MCF 10A (cell line): Measurements from ENCODE around the gene FRMD6. TPM values are rescaled to one million over a fixed set of nuclear protein-coding genes. Genes with fewer than 3 reads are reported as not detected.

Experiments
- BruUV-seq: library from RNA; stranded (reverse); fragments of 400-500 nt; replicated peaks from 2 replicates; lab custom pipeline; 2021; lab: Mats Ljungman, UMichigan
- CTCF ChIA-PET: fragments of 300-600 bp; sonication (Branson Sonifier 250); formaldehyde crosslinking; extraction: SDS; loops from one replicate; lab custom pipeline; 2021; ENCODE audit warnings: antibody characterized with exemption, inconsistent platforms; lab: Yijun Ruan, JAX
- POLR2A ChIA-PET: fragments of 300-600, 350-650 bp; sonication (Branson Sonifier 250); formaldehyde crosslinking; extraction: SDS; loops from one replicate; lab custom pipeline; 2020; ENCODE audit warnings: antibody characterized with exemption, inconsistent platforms; lab: Yijun Ruan, JAX
- DNase-seq: peaks from one replicate; pipeline ENCODE4 v3.0.0-alpha.2; 2018; ENCODE audit not compliant: unreplicated experiment
- H3K27ac Mint-ChIP-seq: one replicate; pipeline ENCODE4 v1.8.0; 2022; ENCODE audit warnings: mild to moderate bottlenecking, low read depth, mixed read lengths; ENCODE audit not compliant: unreplicated experiment
- H3K27me3 Mint-ChIP-seq: one replicate; pipeline ENCODE4 v1.8.0; 2022; ENCODE audit warnings: mixed read lengths; ENCODE audit not compliant: insufficient read depth, unreplicated experiment
- H3K36me3 Mint-ChIP-seq: one replicate; pipeline ENCODE4 v1.8.0; 2022; ENCODE audit warnings: mild to moderate bottlenecking, moderate library complexity, mixed read lengths; ENCODE audit not compliant: insufficient read depth, unreplicated experiment
- H3K4me1 Mint-ChIP-seq: one replicate; pipeline ENCODE4 v1.8.0; 2022; ENCODE audit warnings: mixed read lengths; ENCODE audit not compliant: insufficient read depth, unreplicated experiment
- H3K4me3 Mint-ChIP-seq: one replicate; pipeline ENCODE4 v1.8.0; 2022; ENCODE audit warnings: mild to moderate bottlenecking, moderate library complexity, mixed read lengths; ENCODE audit not compliant: unreplicated experiment
- H3K9me3 Mint-ChIP-seq: one replicate; pipeline ENCODE4 v1.8.0; 2022; ENCODE audit warnings: mixed read lengths; ENCODE audit not compliant: unreplicated experiment
- intact Hi-C: fragments of 100-400 bp; cut with micrococcal nuclease; formaldehyde crosslinking; loops from 2 replicates; pipeline ENCODE4 v1.14.1; 2022
- total RNA-seq: library from RNA; stranded (reverse); gene quantifications from 2 replicates; pipeline ENCODE4 v1.2.3, GENCODE V29; 2022
- TF ChIP-seq, protein P1 (sequence below): fragments of 200-600 bp; IDR thresholded peaks from one replicate; pipeline ENCODE4 v1.8.0; 2022; ENCODE audit warnings: antibody characterized with exemption, mild to moderate bottlenecking; ENCODE audit not compliant: unreplicated experiment

The FRMD6 gene
- total RNA-seq, 1 experiment from 2014 or later, result 135 TPM

DNA sequence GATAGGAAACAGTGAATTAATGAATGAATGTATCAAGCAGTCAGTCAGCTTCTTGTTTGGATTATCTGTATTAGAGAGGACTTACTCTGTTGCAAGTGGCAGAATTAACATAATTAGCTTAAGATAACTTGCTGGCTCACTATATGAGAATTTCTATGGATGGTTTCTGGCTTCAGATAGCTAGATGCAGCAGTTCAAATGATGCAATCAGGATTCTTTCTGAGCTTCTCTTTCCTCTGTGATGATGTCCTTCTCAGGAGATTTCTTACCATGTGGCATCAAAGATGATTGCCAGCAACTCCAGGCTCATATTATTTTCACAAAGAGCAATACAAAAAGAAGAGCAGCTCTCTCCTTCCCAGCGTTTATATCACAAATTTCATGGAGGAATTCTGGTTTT is 30.7 kb downstream of the FRMD6 start:
- Mint-ChIP-seq H3K27me3 (no peaks in the 10 kb centered on the region), H3K36me3 (peaks cover 19% of the 10 kb centered on the region), H3K4me1 (peaks cover 34% of the 10 kb centered on the region), H3K4me3 (no peak overlapping the region), H3K27ac (peak overlapping the region; percentile 70), H3K9me3 (no peaks in the 10 kb centered on the region)
- no TSS peak for BruUV-seq
- CTCF ChIA-PET, result interaction anchor here (0.8 to 1.0 kb wide), 2 partner anchors 10 to 399 kb away, joined by 3 to 4 read pairs; no protein-coding TSS in a partner anchor
- POLR2A ChIA-PET, result interaction anchor here (1.1 to 1.3 kb wide), 3 partner anchors 10 to 286 kb away, joined by 3 to 6 read pairs (median 5); partner anchors contain the start of gene FRMD6
- TF ChIP-seq, protein P1, sequence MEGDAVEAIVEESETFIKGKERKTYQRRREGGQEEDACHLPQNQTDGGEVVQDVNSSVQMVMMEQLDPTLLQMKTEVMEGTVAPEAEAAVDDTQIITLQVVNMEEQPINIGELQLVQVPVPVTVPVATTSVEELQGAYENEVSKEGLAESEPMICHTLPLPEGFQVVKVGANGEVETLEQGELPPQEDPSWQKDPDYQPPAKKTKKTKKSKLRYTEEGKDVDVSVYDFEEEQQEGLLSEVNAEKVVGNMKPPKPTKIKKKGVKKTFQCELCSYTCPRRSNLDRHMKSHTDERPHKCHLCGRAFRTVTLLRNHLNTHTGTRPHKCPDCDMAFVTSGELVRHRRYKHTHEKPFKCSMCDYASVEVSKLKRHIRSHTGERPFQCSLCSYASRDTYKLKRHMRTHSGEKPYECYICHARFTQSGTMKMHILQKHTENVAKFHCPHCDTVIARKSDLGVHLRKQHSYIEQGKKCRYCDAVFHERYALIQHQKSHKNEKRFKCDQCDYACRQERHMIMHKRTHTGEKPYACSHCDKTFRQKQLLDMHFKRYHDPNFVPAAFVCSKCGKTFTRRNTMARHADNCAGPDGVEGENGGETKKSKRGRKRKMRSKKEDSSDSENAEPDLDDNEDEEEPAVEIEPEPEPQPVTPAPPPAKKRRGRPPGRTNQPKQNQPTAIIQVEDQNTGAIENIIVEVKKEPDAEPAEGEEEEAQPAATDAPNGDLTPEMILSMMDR, result no peak
- DNase-seq, result no peak
- intact Hi-C loops, result no loop called here

DNA sequence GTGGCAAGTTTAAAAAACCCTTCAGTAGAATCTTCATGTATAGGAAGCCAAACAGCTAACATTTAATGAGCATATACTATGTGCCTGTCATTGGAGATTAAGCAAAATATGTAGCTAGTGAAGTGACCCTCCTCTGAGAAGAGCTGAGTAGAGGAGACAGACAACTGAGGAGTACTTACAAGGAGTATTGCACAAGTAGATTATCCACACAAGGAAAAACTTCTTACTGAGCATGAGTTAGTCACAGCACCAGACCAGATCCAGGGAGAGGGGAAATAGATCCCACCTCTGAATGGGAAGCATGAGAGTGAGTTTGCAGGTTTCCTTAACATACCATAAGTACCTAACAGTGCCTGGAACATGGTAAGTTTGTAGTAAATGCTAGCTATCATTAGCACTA is 33.0 kb downstream of the FRMD6 start:
- Mint-ChIP-seq H3K4me1 (peaks cover 29% of the 10 kb centered on the region), H3K27me3 (no peaks in the 10 kb centered on the region), H3K36me3 (peaks cover 17% of the 10 kb centered on the region), H3K27ac (peak overlapping the region; percentile 64), H3K9me3 (no peaks in the 10 kb centered on the region), H3K4me3 (no peak overlapping the region)
- TF ChIP-seq, protein P1, result no peak
- no peak for DNase-seq
- ChIA-PET CTCF (interaction anchor here (0.5 kb wide), 1 partner anchor 30 kb away, joined by 3 read pairs; no protein-coding TSS in a partner anchor), POLR2A (interaction anchor here (0.6 to 2.3 kb wide), 5 partner anchors 9 to 189 kb away, joined by 3 to 6 read pairs (median 3); no protein-coding TSS in a partner anchor)
- intact Hi-C loops, result no loop called here
- no TSS peak for BruUV-seq

DNA sequence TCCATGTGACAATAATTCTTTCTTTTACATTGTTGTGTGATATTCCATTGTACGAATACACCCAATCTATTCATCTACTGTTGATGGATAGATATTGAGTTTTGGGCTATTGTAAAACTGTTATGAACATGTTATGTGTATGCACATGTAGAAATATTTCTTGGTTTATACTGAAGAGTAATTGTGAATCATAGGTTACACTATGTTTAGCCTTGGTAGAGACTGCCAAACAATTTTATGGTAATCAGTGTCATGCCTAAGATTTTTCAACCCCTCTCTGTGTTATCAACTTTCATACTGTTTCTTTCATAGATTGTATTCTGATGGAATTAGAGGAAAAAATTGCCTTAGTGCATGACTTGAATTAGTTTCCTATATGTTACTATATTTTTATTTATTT is 39.5 kb downstream of the FRMD6 start:
- no peaks in the 10 kb centered on the region for H3K27me3 Mint-ChIP-seq
- no peak for DNase-seq
- H3K4me1 Mint-ChIP-seq, result peaks cover 17% of the 10 kb centered on the region
- H3K4me3 Mint-ChIP-seq, result no peak overlapping the region
- ChIA-PET POLR2A (interaction anchor here (3.3 kb wide), 1 partner anchor 8 kb away, joined by 13 read pairs; no protein-coding TSS in a partner anchor), CTCF (interaction anchor here (1.1 to 1.2 kb wide), 2 partner anchors 9 to 386 kb away, joined by 4 read pairs; no protein-coding TSS in a partner anchor)
- BruUV-seq, result no TSS peak
- TF ChIP-seq, protein P1, result no peak
- intact Hi-C loops, result no loop called here
- no peak overlapping the region for H3K27ac Mint-ChIP-seq
- H3K9me3 Mint-ChIP-seq, result no peaks in the 10 kb centered on the region
- H3K36me3 Mint-ChIP-seq, result peaks cover 23% of the 10 kb centered on the region

DNA sequence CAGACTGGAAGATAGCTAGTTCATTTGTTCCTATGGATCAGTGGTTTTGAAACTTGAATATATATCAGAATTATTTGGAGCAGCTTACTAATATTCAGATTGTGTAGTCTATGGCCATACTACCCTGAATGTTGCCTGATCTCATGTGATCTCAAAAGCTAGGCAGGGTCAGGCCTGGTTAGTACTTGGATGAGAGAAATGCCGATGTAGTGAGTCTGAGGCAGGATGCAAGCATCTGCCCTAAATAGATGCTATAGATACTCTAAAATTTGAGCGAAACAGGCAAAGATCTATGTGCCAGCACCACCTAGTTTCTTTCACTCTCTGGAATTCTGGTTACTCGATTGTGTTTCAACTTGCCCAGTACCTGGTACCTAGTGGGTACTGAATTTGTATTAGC is 40.9 kb downstream of the FRMD6 start:
- TF ChIP-seq, protein P1, result no peak
- H3K27me3 Mint-ChIP-seq, result no peaks in the 10 kb centered on the region
- H3K4me3 Mint-ChIP-seq, result no peak overlapping the region
- CTCF ChIA-PET, result interaction anchor here (0.5 to 1.5 kb wide), 3 partner anchors 10 to 641 kb away, joined by 3 to 5 read pairs (median 4); no protein-coding TSS in a partner anchor
- intact Hi-C loops, result no loop called here
- H3K9me3 Mint-ChIP-seq, result no peaks in the 10 kb centered on the region
- no TSS peak for BruUV-seq
- peaks cover 17% of the 10 kb centered on the region for H3K4me1 Mint-ChIP-seq
- DNase-seq, result no peak
- H3K36me3 Mint-ChIP-seq, result peaks cover 23% of the 10 kb centered on the region
- POLR2A ChIA-PET, result interaction anchor here (2.0 kb wide), 1 partner anchor 8 kb away, joined by 6 read pairs; no protein-coding TSS in a partner anchor
- H3K27ac Mint-ChIP-seq, result no peak overlapping the region
